ENCODE results near the gene DIP2B.
A peak's percentile ranks its signal among the peaks of the same experiment; 100 is the strongest.

DIP2B gene

GRCh38 chr12:50728417-50728816 lies 223.6 kb downstream of the DIP2B start:
- DNase-seq, result no peak
- intact Hi-C loops (cut with DNase I; ENCODE audit: low total_unique reads), result no loop called here
- peaks cover 48 to 96% (median 74%) of the 10 kb centered on the region in 3 donors for H3K36me3 ChIP-seq

GRCh38 chr12:50728841-50729240 lies 224.1 kb downstream of the DIP2B start:
- no peak for TF ChIP-seq CTCF (IDR thresholded peaks at IDR 0.05)
- Histone ChIP-seq H3K27ac (no peak overlapping the region), H3K9me3 (no peaks in the 10 kb centered on the region), H3K4me3 (no peak overlapping the region), H3K27me3 (no peaks in the 10 kb centered on the region), H3K4me1 (peaks cover 0 to 15% (median 4%) of the 10 kb centered on the region in 4 donors), H3K36me3 (peaks cover 46 to 96% (median 74%) of the 10 kb centered on the region in 3 donors)
- intact Hi-C loops (cut with DNase I; ENCODE audit: low total_unique reads), result no loop called here
- DNase-seq, result no peak

More at GRCh38 chr12:50728417-50728816, 223.6 kb downstream of the DIP2B start:
- H3K27me3 ChIP-seq, result no peaks in the 10 kb centered on the region
- TF ChIP-seq CTCF (IDR thresholded peaks at IDR 0.05), result no peak
- H3K9me3 ChIP-seq, result no peaks in the 10 kb centered on the region
- H3K4me3 ChIP-seq, result no peak overlapping the region
- peaks cover 0 to 15% (median 4%) of the 10 kb centered on the region in 4 donors for H3K4me1 ChIP-seq
- H3K27ac ChIP-seq, result no peak overlapping the region

- intact Hi-C loops (cut with DNase I; ENCODE audit: low total_unique reads), result no loop called here
- no peaks in the 10 kb centered on the region for H3K27me3 ChIP-seq
- no peaks in the 10 kb centered on the region for H3K9me3 ChIP-seq
- H3K4me3 ChIP-seq, result no peak overlapping the region
- no peak for DNase-seq
- TF ChIP-seq CTCF (IDR thresholded peaks at IDR 0.05), result no peak
- no peaks in the 10 kb centered on the region for H3K4me1 ChIP-seq
- no peak overlapping the region for H3K27ac ChIP-seq
- H3K36me3 ChIP-seq, result peaks cover 54 to 100% (median 74%) of the 10 kb centered on the region in 3 donors
Observed at GRCh38 chr12:50732591-50732990, 227.8 kb downstream of the DIP2B start.

GRCh38 chr12:50733706-50734105 lies 228.9 kb downstream of the DIP2B start:
- DNase-seq, result no peak
- Histone ChIP-seq H3K4me3 (no peak overlapping the region), H3K36me3 (peaks cover 56 to 100% (median 74%) of the 10 kb centered on the region in 3 donors), H3K9me3 (no peaks in the 10 kb centered on the region), H3K4me1 (no peaks in the 10 kb centered on the region), H3K27me3 (no peaks in the 10 kb centered on the region), H3K27ac (no peak overlapping the region)
- intact Hi-C loops (cut with DNase I; ENCODE audit: low total_unique reads), result no loop called here
- TF ChIP-seq CTCF (IDR thresholded peaks at IDR 0.05), result no peak

GRCh38 chr12:50734409-50735263 lies 229.9 kb downstream of the DIP2B start:
- Histone ChIP-seq H3K4me1 (no peaks in the 10 kb centered on the region), H3K27me3 (no peaks in the 10 kb centered on the region), H3K9me3 (no peaks in the 10 kb centered on the region), H3K4me3 (no peak overlapping the region), H3K27ac (no peak overlapping the region), H3K36me3 (peaks cover 56 to 100% (median 75%) of the 10 kb centered on the region in 3 donors)
- no peak for DNase-seq
- peak; percentile 21 to 34 for TF ChIP-seq CTCF (IDR thresholded peaks at IDR 0.05)
- intact Hi-C loops (cut with DNase I; ENCODE audit: low total_unique reads), result loop anchor here (5.0 kb wide), 1 partner anchor 232 kb away; the partner anchor contains the start of gene DIP2B

Data from tibial artery (tissue), 4 donors.